B cell (primary cell): ENCODE results near the gene SMPDL3B. TPM values are rescaled to one million over a fixed set of nuclear protein-coding genes. Genes with fewer than 3 reads are reported as not detected.

Experiments used
- ATAC-seq: fragments of 200-7000 bp; cut with Tn5 transposase; one replicate; pipeline ENCODE4 v1.10.0; 2021; ENCODE audit warnings: low read depth, mild to moderate bottlenecking, moderate number of reproducible peaks, moderate library complexity
- CTCF ChIA-PET: fragments of 350-600 bp; sonication (Branson Sonifier 250); formaldehyde crosslinking; loops from one replicate; lab custom pipeline; 2021; ENCODE audit warnings: antibody characterized with exemption, inconsistent platforms; lab: Charles Lee
- POLR2A ChIA-PET: fragments of 350-600 bp; sonication (Branson Sonifier 250); formaldehyde crosslinking; loops from one replicate; lab custom pipeline; 2021; ENCODE audit warnings: antibody characterized with exemption; lab: Charles Lee
- DNase-seq: peaks from one replicate; pipeline ENCODE4 v3.0.0; 2013
- H2AFZ ChIP-seq: 2 replicates; pipeline ENCODE4 v1.6.1; 2012; ENCODE audit warnings: mild to moderate bottlenecking, low read depth, low read length; ENCODE audit not compliant: insufficient read depth, poor library complexity, severe bottlenecking
- H3K27ac ChIP-seq, 2 donors: 1 replicate in 1 of 2; 2 replicates in 1 of 2; pipeline ENCODE4 v1.5.1; 2012 to 2013; ENCODE audit warnings: low read length in 2 of 2, mild to moderate bottlenecking in 2 of 2, moderate library complexity in 1 of 2
- H3K27me3 ChIP-seq, 4 experiments: fragments of 200-600 bp in 1 of 4; sonication (generic) in 1 of 4; replicated peaks in 1 of 4; 1 replicate in 2 of 4; 2 replicates in 2 of 4; pipeline versions ENCODE4 v1.6.1 to v1.7.0; 2013 to 2016; ENCODE audit warnings: low read length in 3 of 4, mild to moderate bottlenecking in 2 of 4, mixed read lengths in 1 of 4, moderate library complexity in 1 of 4; ENCODE audit not compliant: insufficient read depth in 4 of 4, control insufficient read depth in 3 of 4; ENCODE audit errors: control extremely low read depth in 1 of 4
- H3K36me3 ChIP-seq, 2 experiments: replicated peaks in 1 of 2; 1 replicate in 1 of 2; 2 replicates in 1 of 2; pipeline versions ENCODE4 v1.6.1 to v1.7.1; 2013; ENCODE audit warnings: low read length in 1 of 2; ENCODE audit not compliant: insufficient read depth in 2 of 2, control insufficient read depth in 1 of 2; ENCODE audit errors: control extremely low read depth in 1 of 2, extremely low read depth in 1 of 2
- H3K4me1 ChIP-seq, 2 donors: fragments of 200-600 bp in 1 of 2; sonication (generic) in 1 of 2; 1 replicate in 1 of 2; 2 replicates in 1 of 2; pipeline versions ENCODE4 v1.5.1 to v1.6.1; 2013 to 2017; ENCODE audit warnings: low read length in 2 of 2; ENCODE audit not compliant: control insufficient read depth in 2 of 2, insufficient read depth in 2 of 2
- H3K4me2 ChIP-seq: replicated peaks from 2 replicates; pipeline ENCODE3; 2012; ENCODE audit warnings: mild to moderate bottlenecking, low read depth, low read length; ENCODE audit not compliant: poor library complexity, severe bottlenecking
- H3K4me3 ChIP-seq, 5 experiments: fragments of 200-600 bp in 1 of 5; sonication (generic) in 1 of 5; 1 replicate in 3 of 5; 2 replicates in 2 of 5; pipeline versions ENCODE4 v1.5.1 to v1.7.0; 2011 to 2016; ENCODE audit warnings: low read length in 4 of 5, mild to moderate bottlenecking in 4 of 5, low read depth in 2 of 5, control low read depth in 1 of 5, moderate library complexity in 1 of 5; ENCODE audit not compliant: insufficient read depth in 1 of 5; ENCODE audit errors: control extremely low read depth in 1 of 5, extremely low read depth in 1 of 5
- H3K79me2 ChIP-seq: fragments of 200-600 bp; sonication (generic); one replicate; pipeline ENCODE4 v1.6.0; 2016; ENCODE audit warnings: low read length; ENCODE audit not compliant: control insufficient read depth, insufficient read depth
- H3K9ac ChIP-seq: fragments of 200-600 bp; sonication (generic); 2 replicates; pipeline ENCODE4 v1.6.1; 2017; ENCODE audit warnings: mild to moderate bottlenecking, low read length, moderate library complexity
- H3K9me3 ChIP-seq, 3 donors: one replicate each; pipeline versions ENCODE4 v1.6.1 to v1.7.1; 2013; ENCODE audit warnings: low read length in 2 of 3; ENCODE audit not compliant: control insufficient read depth in 2 of 3, insufficient read depth in 1 of 3; ENCODE audit errors: control extremely low read depth in 1 of 3
- H4K20me1 ChIP-seq: 2 replicates; pipeline ENCODE4 v1.6.0; 2012; ENCODE audit warnings: mild to moderate bottlenecking, low read length; ENCODE audit not compliant: insufficient read depth, control insufficient read depth, poor library complexity, severe bottlenecking
- H3K27ac Mint-ChIP-seq: one replicate; pipeline ENCODE4 v1.8.0; 2021; ENCODE audit warnings: mixed read lengths
- H3K27me3 Mint-ChIP-seq: one replicate; pipeline ENCODE4 v1.8.0; 2021; ENCODE audit warnings: mixed read lengths
- H3K4me1 Mint-ChIP-seq: one replicate; pipeline ENCODE4 v1.8.0; 2021; ENCODE audit warnings: mixed read lengths
- H3K4me3 Mint-ChIP-seq: one replicate; pipeline ENCODE4 v1.8.0; 2021; ENCODE audit warnings: mixed read lengths
- H3K9me3 Mint-ChIP-seq: one replicate; pipeline ENCODE4 v1.8.0; 2022; ENCODE audit warnings: mixed read lengths; ENCODE audit not compliant: insufficient read depth
- EZH2 ChIP-seq: IDR thresholded peaks from 2 replicates; pipeline ENCODE4 v1.6.1; 2012; ENCODE audit warnings: borderline replicate concordance, low read depth, mild to moderate bottlenecking, moderate library complexity, low read length; ENCODE audit not compliant: insufficient read depth, poor library complexity, severe bottlenecking
- WGBS: methylation state at CpG from one replicate; pipeline ENCODE4 v1.1.5; 2013; ENCODE audit warnings: missing lambda C conversion rate; ENCODE audit not compliant: insufficient coverage; 5-methylcytosine and 5-hydroxymethylcytosine counted together
- intact Hi-C: fragments of 100-400 bp; cut with micrococcal nuclease; formaldehyde crosslinking; loops from one replicate; pipeline ENCODE4 v1.10.0; 2022
- polyA plus RNA-seq: library from polyadenylated mRNA; depleted of rRNA; stranded (reverse); fragments of >200 nt; gene quantifications from 2 replicates; pipeline ENCODE4 v1.2.3, GENCODE V29; 2012
- total RNA-seq, 2 donors: library from RNA; stranded (reverse); fragments of 120-200 nt in 1 of 2; gene quantifications; 1 replicate in 1 of 2; 2 replicates in 1 of 2; pipeline versions ENCODE4 v1.2.3 to v1.2.4, GENCODE V29; 2013 to 2022
- TF ChIP-seq, protein P1 (sequence below): fragments of 200-600 bp; IDR thresholded peaks from one replicate; pipeline ENCODE4 v1.8.0; 2022; ENCODE audit warnings: antibody characterized with exemption, mild to moderate bottlenecking

SMPDL3B gene
- total and polyA plus RNA-seq, 2 donors (not counting 1 experiment from before 2014, with no cell fraction given) = 0.22 TPM; not detected in 1

DNA sequence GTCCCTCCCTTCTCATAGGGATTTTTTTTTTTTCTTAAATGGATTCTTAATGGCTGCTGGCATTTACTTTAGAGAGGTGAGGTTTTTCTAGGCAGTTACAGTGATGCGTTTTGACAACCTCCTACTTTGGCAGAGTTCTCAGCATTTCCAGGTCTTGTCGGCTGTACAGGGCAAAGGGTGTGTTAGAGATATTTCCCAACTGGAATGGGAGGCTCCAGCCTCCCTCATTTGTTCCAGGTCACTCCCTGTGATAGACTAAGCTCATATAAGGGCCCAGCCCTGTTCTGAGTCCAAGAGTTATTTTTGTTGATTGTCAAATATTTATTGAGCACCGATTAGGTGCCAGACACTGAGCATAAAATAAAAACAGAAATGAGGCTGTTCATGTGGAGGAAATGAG, 17.3 kb downstream of the SMPDL3B start:
- DNase-seq (no peak), ATAC-seq (no peak)
- H3K36me3 ChIP-seq = no peaks in the 10 kb centered on the region
- intact Hi-C loops = no loop called here
- CTCF ChIA-PET = interaction anchor here (0.7 to 1.8 kb wide), 6 partner anchors 12 to 300 kb away, joined by 3 to 5 read pairs (median 4); no protein-coding TSS in a partner anchor
- H3K4me2 ChIP-seq = no peak overlapping the region
- no peak overlapping the region for H3K9ac ChIP-seq
- no peak overlapping the region for H2AFZ ChIP-seq
- no peaks in the 10 kb centered on the region for H4K20me1 ChIP-seq
- H3K27me3 ChIP-seq = peaks cover 0 to 3% (median 0%) of the 10 kb centered on the region in 4 experiments
- H3K4me1 ChIP-seq = no peaks in the 10 kb centered on the region
- no peak overlapping the region for H3K4me3 ChIP-seq
- WGBS = 86% methylated on average over 2 of the region's 3 CpGs
- Mint-ChIP-seq H3K27me3 (no peaks in the 10 kb centered on the region), H3K4me3 (no peak overlapping the region), H3K4me1 (no peaks in the 10 kb centered on the region), H3K27ac (no peak overlapping the region), H3K9me3 (no peaks in the 10 kb centered on the region)
- H3K27ac ChIP-seq = no peak overlapping the region
- H3K9me3 ChIP-seq = no peaks in the 10 kb centered on the region
- TF ChIP-seq, protein P1, sequence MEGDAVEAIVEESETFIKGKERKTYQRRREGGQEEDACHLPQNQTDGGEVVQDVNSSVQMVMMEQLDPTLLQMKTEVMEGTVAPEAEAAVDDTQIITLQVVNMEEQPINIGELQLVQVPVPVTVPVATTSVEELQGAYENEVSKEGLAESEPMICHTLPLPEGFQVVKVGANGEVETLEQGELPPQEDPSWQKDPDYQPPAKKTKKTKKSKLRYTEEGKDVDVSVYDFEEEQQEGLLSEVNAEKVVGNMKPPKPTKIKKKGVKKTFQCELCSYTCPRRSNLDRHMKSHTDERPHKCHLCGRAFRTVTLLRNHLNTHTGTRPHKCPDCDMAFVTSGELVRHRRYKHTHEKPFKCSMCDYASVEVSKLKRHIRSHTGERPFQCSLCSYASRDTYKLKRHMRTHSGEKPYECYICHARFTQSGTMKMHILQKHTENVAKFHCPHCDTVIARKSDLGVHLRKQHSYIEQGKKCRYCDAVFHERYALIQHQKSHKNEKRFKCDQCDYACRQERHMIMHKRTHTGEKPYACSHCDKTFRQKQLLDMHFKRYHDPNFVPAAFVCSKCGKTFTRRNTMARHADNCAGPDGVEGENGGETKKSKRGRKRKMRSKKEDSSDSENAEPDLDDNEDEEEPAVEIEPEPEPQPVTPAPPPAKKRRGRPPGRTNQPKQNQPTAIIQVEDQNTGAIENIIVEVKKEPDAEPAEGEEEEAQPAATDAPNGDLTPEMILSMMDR = no peak
- TF ChIP-seq EZH2 = no peak
- no peaks in the 10 kb centered on the region for H3K79me2 ChIP-seq
- POLR2A ChIA-PET = no interaction called here

- Histone ChIP-seq H2AFZ (no peak overlapping the region), H3K79me2 (peaks cover 13% of the 10 kb centered on the region), H4K20me1 (no peaks in the 10 kb centered on the region), H3K9ac (no peak overlapping the region), H3K9me3 (no peaks in the 10 kb centered on the region), H3K27me3 (peaks cover 0 to 3% (median 0%) of the 10 kb centered on the region in 4 experiments), H3K4me2 (no peak overlapping the region), H3K4me3 (no peak overlapping the region), H3K4me1 (peaks cover 1 to 6% of the 10 kb centered on the region in 2 donors), H3K36me3 (no peaks in the 10 kb centered on the region), H3K27ac (no peak overlapping the region)
- ATAC-seq (no peak), DNase-seq (no peak)
- H3K4me1 Mint-ChIP-seq = no peaks in the 10 kb centered on the region
- ChIA-PET CTCF (no interaction called here), POLR2A (interaction anchor here (0.6 kb wide), 1 partner anchor 219 kb away, joined by 5 read pairs; no protein-coding TSS in a partner anchor)
- TF ChIP-seq, protein P1 = no peak
- no peak for TF ChIP-seq EZH2
- H3K27ac Mint-ChIP-seq = no peak overlapping the region
- H3K27me3 Mint-ChIP-seq = no peaks in the 10 kb centered on the region
- 100% methylated on average over 5 of the region's 10 CpGs for WGBS
- H3K9me3 Mint-ChIP-seq = no peaks in the 10 kb centered on the region
- H3K4me3 Mint-ChIP-seq = no peak overlapping the region
- intact Hi-C loops = no loop called here
Measured at GRCh38 chr1:27954186-27954585, 19.4 kb downstream of the SMPDL3B start.
